Dendritic cell treated with granulocyte-macrophage colony-stimulating factor and Interleukin-4, amounts not matched to agents 40 ng/mL and 50 ng/mL, for 4 days (primary cell): ENCODE data around the gene SPRED3.
"Not testable (repeated sequence)": the region's sequence is repeated elsewhere in the genome, so short reads cannot be mapped to it uniquely, and the experiment has no call there.

Source experiments
- H3K27ac Mint-ChIP-seq: one replicate; pipeline ENCODE4 v1.8.0; 2022; ENCODE audit warnings: mild to moderate bottlenecking, mixed read lengths
- H3K27me3 Mint-ChIP-seq: one replicate; pipeline ENCODE4 v1.8.0; 2022; ENCODE audit warnings: mild to moderate bottlenecking, mixed read lengths
- H3K36me3 Mint-ChIP-seq: one replicate; pipeline ENCODE4 v1.8.0; 2022; ENCODE audit warnings: low read depth, mixed read lengths
- H3K4me1 Mint-ChIP-seq: one replicate; pipeline ENCODE4 v1.8.0; 2022; ENCODE audit warnings: low read depth, mixed read lengths
- H3K4me3 Mint-ChIP-seq: one replicate; pipeline ENCODE4 v1.8.0; 2022; ENCODE audit warnings: mild to moderate bottlenecking, moderate library complexity, mixed read lengths
- H3K9me3 Mint-ChIP-seq: one replicate; pipeline ENCODE4 v1.8.0; 2022; ENCODE audit warnings: mixed read lengths
- intact Hi-C: fragments of 100-400 bp; cut with micrococcal nuclease; formaldehyde crosslinking; loops from one replicate; pipeline ENCODE4 v1.15.0; 2022

Gene SPRED3

GRCh38 chr19:38361633-38362075 is 26.8 kb upstream of the SPRED3 start:
- Mint-ChIP-seq H3K27ac (peak overlapping the region; percentile 88), H3K9me3 (no peaks in the 10 kb centered on the region), H3K4me1 (peaks cover 25% of the 10 kb centered on the region), H3K27me3 (peaks cover 55% of the 10 kb centered on the region), H3K36me3 (peaks cover 15% of the 10 kb centered on the region), H3K4me3 (peak overlapping the region; percentile 91)
- intact Hi-C loops, result loop anchor here (1.0 kb wide), 1 partner anchor 25 kb away; no protein-coding TSS in a partner anchor

GRCh38 chr19:38362076-38362945 is 26.2 kb upstream of the SPRED3 start:
- intact Hi-C loops, result loop anchor here (1.0 kb wide), 1 partner anchor 26 kb away; no protein-coding TSS in a partner anchor
- Mint-ChIP-seq H3K27ac (peak overlapping the region; percentile 88), H3K36me3 (peaks cover 15% of the 10 kb centered on the region), H3K9me3 (no peaks in the 10 kb centered on the region), H3K27me3 (peaks cover 50% of the 10 kb centered on the region), H3K4me1 (peaks cover 25% of the 10 kb centered on the region), H3K4me3 (peak overlapping the region; percentile 91)

GRCh38 chr19:38362946-38363688 is 25.4 kb upstream of the SPRED3 start:
- intact Hi-C loops, result loop anchor here (1.0 kb wide), 1 partner anchor 27 kb away; no protein-coding TSS in a partner anchor

GRCh38 chr19:38367041-38367440 is 21.5 kb upstream of the SPRED3 start:
- H3K27me3 Mint-ChIP-seq, result peaks cover 28% of the 10 kb centered on the region

More at GRCh38 chr19:38362946-38363688, 25.4 kb upstream of the SPRED3 start:
- Mint-ChIP-seq H3K4me1 (peaks cover 25% of the 10 kb centered on the region), H3K36me3 (peaks cover 15% of the 10 kb centered on the region), H3K27me3 (peaks cover 48% of the 10 kb centered on the region)
- not testable (repeated sequence) for H3K4me3 Mint-ChIP-seq, H3K27ac Mint-ChIP-seq, H3K9me3 Mint-ChIP-seq

GRCh38 chr19:38369584-38369983 is 18.9 kb upstream of the SPRED3 start:
- intact Hi-C loops, result no loop called here
- Mint-ChIP-seq H3K27ac (no peak overlapping the region), H3K9me3 (no peaks in the 10 kb centered on the region), H3K27me3 (peaks cover 28% of the 10 kb centered on the region), H3K4me3 (no peak overlapping the region), H3K36me3 (peaks cover 2% of the 10 kb centered on the region), H3K4me1 (no peaks in the 10 kb centered on the region)

More at GRCh38 chr19:38367041-38367440, 21.5 kb upstream of the SPRED3 start:
- Mint-ChIP-seq H3K4me3 (no peak overlapping the region), H3K4me1 (peaks cover 10% of the 10 kb centered on the region), H3K9me3 (no peaks in the 10 kb centered on the region), H3K36me3 (peaks cover 6% of the 10 kb centered on the region), H3K27ac (no peak overlapping the region)
- intact Hi-C loops, result no loop called here

- peaks cover 28% of the 10 kb centered on the region for H3K27me3 Mint-ChIP-seq
- intact Hi-C loops, result no loop called here
- H3K36me3 Mint-ChIP-seq, result peaks cover 9% of the 10 kb centered on the region
- peaks cover 4% of the 10 kb centered on the region for H3K4me1 Mint-ChIP-seq
- no peak overlapping the region for H3K4me3 Mint-ChIP-seq
- no peaks in the 10 kb centered on the region for H3K9me3 Mint-ChIP-seq
- no peak overlapping the region for H3K27ac Mint-ChIP-seq
Observed at GRCh38 chr19:38370299-38370698, 18.2 kb upstream of the SPRED3 start.

GRCh38 chr19:38371081-38371480 is 17.4 kb upstream of the SPRED3 start:
- Mint-ChIP-seq H3K9me3 (no peaks in the 10 kb centered on the region), H3K36me3 (peaks cover 12% of the 10 kb centered on the region), H3K4me1 (peaks cover 12% of the 10 kb centered on the region), H3K27ac (no peak overlapping the region), H3K27me3 (peaks cover 26% of the 10 kb centered on the region), H3K4me3 (no peak overlapping the region)
- intact Hi-C loops, result no loop called here

GRCh38 chr19:38373907-38374331 is 14.6 kb upstream of the SPRED3 start:
- H3K4me3 Mint-ChIP-seq, result peak overlapping the region; percentile 66
- H3K4me1 Mint-ChIP-seq, result peaks cover 21% of the 10 kb centered on the region
- H3K27ac Mint-ChIP-seq, result peak overlapping the region; percentile 95
- no peaks in the 10 kb centered on the region for H3K9me3 Mint-ChIP-seq
- intact Hi-C loops, result loop anchor here (1.0 kb wide), 1 partner anchor 39 kb away; the partner anchor contains the start of gene CATSPERG
- peaks cover 13% of the 10 kb centered on the region for H3K27me3 Mint-ChIP-seq
- H3K36me3 Mint-ChIP-seq, result peaks cover 40% of the 10 kb centered on the region

- H3K27me3 Mint-ChIP-seq, result peaks cover 12% of the 10 kb centered on the region
- peaks cover 24% of the 10 kb centered on the region for H3K4me1 Mint-ChIP-seq
- H3K27ac Mint-ChIP-seq, result peak within 1 kb of the TSS; percentile 95
- peaks cover 46% of the 10 kb centered on the region for H3K36me3 Mint-ChIP-seq
- peak within 1 kb of the TSS; percentile 92 for H3K4me3 Mint-ChIP-seq
- intact Hi-C loops, result loop anchor here (1.0 kb wide), 1 partner anchor 39 kb away; the partner anchor contains the start of gene CATSPERG
- H3K9me3 Mint-ChIP-seq, result no peaks in the 10 kb centered on the region
Observed at GRCh38 chr19:38374332-38375097, 14.0 kb upstream of the SPRED3 start, which contains the start of gene PSMD8. TSS of gene PSMD8 (plus strand) at chr19:38374571. CDS start at chr19:38374602, 31 bp downstream.

GRCh38 chr19:38375098-38375493 is 13.4 kb upstream of the SPRED3 start:
- intact Hi-C loops, result no loop called here
- Mint-ChIP-seq H3K27me3 (peaks cover 10% of the 10 kb centered on the region), H3K4me1 (peaks cover 26% of the 10 kb centered on the region), H3K36me3 (peaks cover 52% of the 10 kb centered on the region), H3K9me3 (no peaks in the 10 kb centered on the region), H3K4me3 (peak overlapping the region; percentile 92), H3K27ac (peak overlapping the region; percentile 95)

GRCh38 chr19:38375748-38376147 is 12.7 kb upstream of the SPRED3 start:
- Mint-ChIP-seq H3K4me1 (peaks cover 26% of the 10 kb centered on the region), H3K27ac (peak overlapping the region; percentile 95), H3K36me3 (peaks cover 58% of the 10 kb centered on the region), H3K9me3 (no peaks in the 10 kb centered on the region), H3K27me3 (peaks cover 5% of the 10 kb centered on the region), H3K4me3 (peak overlapping the region; percentile 92)
- intact Hi-C loops, result no loop called here

GRCh38 chr19:38376576-38376975 is 11.9 kb upstream of the SPRED3 start:
- Mint-ChIP-seq H3K4me3 (peak overlapping the region; percentile 39), H3K4me1 (peaks cover 26% of the 10 kb centered on the region), H3K9me3 (no peaks in the 10 kb centered on the region), H3K27ac (no peak overlapping the region), H3K27me3 (peaks cover 4% of the 10 kb centered on the region), H3K36me3 (peaks cover 67% of the 10 kb centered on the region)
- intact Hi-C loops, result no loop called here

GRCh38 chr19:38377052-38377451 is 11.4 kb upstream of the SPRED3 start:
- intact Hi-C loops, result no loop called here
- Mint-ChIP-seq H3K4me3 (no peak overlapping the region), H3K36me3 (peaks cover 71% of the 10 kb centered on the region), H3K9me3 (no peaks in the 10 kb centered on the region), H3K27me3 (peaks cover 4% of the 10 kb centered on the region), H3K4me1 (peaks cover 26% of the 10 kb centered on the region), H3K27ac (no peak overlapping the region)
